ENCODE results near the gene FGF14.

DNA sequence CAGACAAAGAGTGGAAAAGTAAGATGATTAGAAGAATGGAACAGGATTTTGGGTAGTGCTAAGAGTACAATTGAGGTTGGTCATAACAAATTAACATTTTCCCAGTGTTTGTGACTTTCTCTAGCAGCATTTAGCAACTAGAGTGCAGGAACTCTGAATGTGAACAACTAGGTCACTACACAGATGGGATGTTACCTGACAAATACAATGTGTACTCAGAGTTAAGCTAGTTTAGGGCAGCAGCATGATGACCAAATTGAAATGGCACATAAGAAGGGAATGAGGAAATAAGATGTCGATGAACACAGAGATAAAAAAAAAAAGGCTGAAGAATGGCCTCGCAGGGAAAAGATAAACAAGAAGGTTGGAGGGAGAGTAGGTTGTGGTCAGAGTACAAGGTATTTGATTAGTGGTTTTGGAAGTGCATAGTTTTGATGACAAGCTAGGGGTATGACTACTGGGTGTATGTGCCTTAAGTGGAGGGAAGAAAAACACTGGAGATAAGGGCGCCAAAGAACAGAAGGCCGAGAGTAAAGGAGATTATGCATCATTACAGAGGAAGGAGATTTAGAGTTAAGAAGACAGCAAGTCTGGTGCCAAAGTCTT lies 381.1 kb downstream of the FGF14 start:
- TF ChIP-seq GATA3 (IDR thresholded peaks at IDR 0.05; ENCODE audit: low read depth, low read length), result no peak
- no peak for TF ChIP-seq GATA2 (IDR thresholded peaks at IDR 0.05; ENCODE audit: low read depth, low read length)
